Heart left ventricle (tissue), 13 donors: ENCODE results near the gene CENPH.

ENCODE experiments used
- POLR2A ChIP-seq, 2 donors: fragments of 450-650 bp; IDR thresholded peaks; one replicate each; pipeline ENCODE4 v1.6.1; 2017; ENCODE audit warnings: antibody characterized with exemption in 2 of 2, mild to moderate bottlenecking in 2 of 2, moderate library complexity in 2 of 2
- TF ChIP-seq, protein P1 (sequence below), 12 donors: fragments of 200-600 bp; sonication (generic) in 4 of 12; IDR thresholded peaks; one replicate each; pipeline versions ENCODE4 v1.5.0 to v1.8.0; 2018 to 2022; ENCODE audit warnings: antibody characterized with exemption in 12 of 12, mild to moderate bottlenecking in 5 of 12
- donor health status: ischemic (EF 13 %, LVEDD 7.1; RV severe dilation, severe dysfunction).
- donor health status: DM: no; HTN: yes; CAD: no.
- donor health status: DM: no; HTN: no; CAD: no.
- donor health status: ischemic (EF 25% LVEDD 6.9; RV normal size, moderate dysfunction).
- donor health status: ischemic (EF 25% LVEDD 5.7; RV mildly dilated, moderate dysfunction).
- donor health status: ischemic (EF 35%, LVEDD 5.7; RV mildly dilated, moderate dysfunction).
- donor health status: nonischemic (EF 11% LVEDD 7.7; RV severe dilation, severe dysfunction).
- donor health status: DM: yes; HTN: yes; CAD: no.
- donor health status: PGD.
- donor health status: ischemic (EF 29% LVEDD 5.4; RV normal size, mild dysfunction).
- donor health status: nonischemic (EF 23%, LVEDD 6.1; RV moderate dilation, normal function).

DNA sequence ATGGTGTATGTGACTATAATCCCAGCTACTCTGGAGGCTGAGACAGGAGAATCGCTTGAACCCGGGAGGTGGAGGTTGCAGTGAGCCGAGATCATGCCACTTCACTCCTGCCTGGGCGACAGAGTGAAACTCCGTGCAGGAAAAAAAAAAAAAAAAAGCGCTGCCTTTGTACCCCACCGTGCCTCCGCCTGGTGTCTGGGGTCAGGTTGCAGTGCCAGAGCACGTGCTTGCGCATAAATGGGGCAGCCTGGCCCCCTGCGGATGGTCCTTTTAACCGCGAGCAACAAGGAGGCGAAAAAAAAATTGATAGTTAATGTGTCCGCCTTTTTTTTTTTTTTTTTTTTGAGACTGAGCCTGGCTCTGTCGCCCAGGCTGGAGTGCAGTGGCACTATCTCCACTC lies 28.7 kb upstream of the CENPH start:
- TF ChIP-seq, protein P1, sequence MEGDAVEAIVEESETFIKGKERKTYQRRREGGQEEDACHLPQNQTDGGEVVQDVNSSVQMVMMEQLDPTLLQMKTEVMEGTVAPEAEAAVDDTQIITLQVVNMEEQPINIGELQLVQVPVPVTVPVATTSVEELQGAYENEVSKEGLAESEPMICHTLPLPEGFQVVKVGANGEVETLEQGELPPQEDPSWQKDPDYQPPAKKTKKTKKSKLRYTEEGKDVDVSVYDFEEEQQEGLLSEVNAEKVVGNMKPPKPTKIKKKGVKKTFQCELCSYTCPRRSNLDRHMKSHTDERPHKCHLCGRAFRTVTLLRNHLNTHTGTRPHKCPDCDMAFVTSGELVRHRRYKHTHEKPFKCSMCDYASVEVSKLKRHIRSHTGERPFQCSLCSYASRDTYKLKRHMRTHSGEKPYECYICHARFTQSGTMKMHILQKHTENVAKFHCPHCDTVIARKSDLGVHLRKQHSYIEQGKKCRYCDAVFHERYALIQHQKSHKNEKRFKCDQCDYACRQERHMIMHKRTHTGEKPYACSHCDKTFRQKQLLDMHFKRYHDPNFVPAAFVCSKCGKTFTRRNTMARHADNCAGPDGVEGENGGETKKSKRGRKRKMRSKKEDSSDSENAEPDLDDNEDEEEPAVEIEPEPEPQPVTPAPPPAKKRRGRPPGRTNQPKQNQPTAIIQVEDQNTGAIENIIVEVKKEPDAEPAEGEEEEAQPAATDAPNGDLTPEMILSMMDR (IDR thresholded peaks at IDR 0.05) = no peak
- TF ChIP-seq POLR2A (IDR thresholded peaks at IDR 0.05) = no peak
